Stimulated activated CD8-positive, alpha-beta memory T cell treated with anti-CD3 and anti-CD28 coated beads, Interleukin-7, amount 100 ng/mL, for 1 hour (primary cell): ENCODE measurements around the gene ATXN7.

Experiments used
- DNase-seq, 2 donors: peaks; one replicate each; pipeline ENCODE4 v3.0.0-alpha.2; 2020; ENCODE audit warnings: low read depth in 2 of 2

Gene ATXN7

GRCh38 chr3:64049832-64050231 lies 186.2 kb downstream of the ATXN7 start:
- no peak for DNase-seq
